B cell (primary cell): Measurements from ENCODE around the gene DISP3. TPM values are rescaled to one million over a fixed set of nuclear protein-coding genes. Genes with fewer than 3 reads are reported as not detected.

Source experiments
- ATAC-seq: fragments of 200-7000 bp; cut with Tn5 transposase; one replicate; pipeline ENCODE4 v1.10.0; 2021; ENCODE audit warnings: low read depth, mild to moderate bottlenecking, moderate number of reproducible peaks, moderate library complexity
- CTCF ChIA-PET: fragments of 350-600 bp; sonication (Branson Sonifier 250); formaldehyde crosslinking; loops from one replicate; lab custom pipeline; 2021; ENCODE audit warnings: antibody characterized with exemption, inconsistent platforms; lab: Charles Lee
- POLR2A ChIA-PET: fragments of 350-600 bp; sonication (Branson Sonifier 250); formaldehyde crosslinking; loops from one replicate; lab custom pipeline; 2021; ENCODE audit warnings: antibody characterized with exemption; lab: Charles Lee
- DNase-seq: peaks from one replicate; pipeline ENCODE4 v3.0.0; 2013
- H2AFZ ChIP-seq: 2 replicates; pipeline ENCODE4 v1.6.1; 2012; ENCODE audit warnings: mild to moderate bottlenecking, low read depth, low read length; ENCODE audit not compliant: insufficient read depth, poor library complexity, severe bottlenecking
- H3K27ac ChIP-seq, 2 donors: 1 replicate in 1 of 2; 2 replicates in 1 of 2; pipeline ENCODE4 v1.5.1; 2012 to 2013; ENCODE audit warnings: low read length in 2 of 2, mild to moderate bottlenecking in 2 of 2, moderate library complexity in 1 of 2
- H3K27me3 ChIP-seq, 4 experiments: fragments of 200-600 bp in 1 of 4; sonication (generic) in 1 of 4; replicated peaks in 1 of 4; 1 replicate in 2 of 4; 2 replicates in 2 of 4; pipeline versions ENCODE4 v1.6.1 to v1.7.0; 2013 to 2016; ENCODE audit warnings: low read length in 3 of 4, mild to moderate bottlenecking in 2 of 4, mixed read lengths in 1 of 4, moderate library complexity in 1 of 4; ENCODE audit not compliant: insufficient read depth in 4 of 4, control insufficient read depth in 3 of 4; ENCODE audit errors: control extremely low read depth in 1 of 4
- H3K36me3 ChIP-seq, 2 experiments: replicated peaks in 1 of 2; 1 replicate in 1 of 2; 2 replicates in 1 of 2; pipeline versions ENCODE4 v1.6.1 to v1.7.1; 2013; ENCODE audit warnings: low read length in 1 of 2; ENCODE audit not compliant: insufficient read depth in 2 of 2, control insufficient read depth in 1 of 2; ENCODE audit errors: control extremely low read depth in 1 of 2, extremely low read depth in 1 of 2
- H3K4me1 ChIP-seq, 2 donors: fragments of 200-600 bp in 1 of 2; sonication (generic) in 1 of 2; 1 replicate in 1 of 2; 2 replicates in 1 of 2; pipeline versions ENCODE4 v1.5.1 to v1.6.1; 2013 to 2017; ENCODE audit warnings: low read length in 2 of 2; ENCODE audit not compliant: control insufficient read depth in 2 of 2, insufficient read depth in 2 of 2
- H3K4me2 ChIP-seq: replicated peaks from 2 replicates; pipeline ENCODE3; 2012; ENCODE audit warnings: mild to moderate bottlenecking, low read depth, low read length; ENCODE audit not compliant: poor library complexity, severe bottlenecking
- H3K4me3 ChIP-seq, 5 experiments: fragments of 200-600 bp in 1 of 5; sonication (generic) in 1 of 5; 1 replicate in 3 of 5; 2 replicates in 2 of 5; pipeline versions ENCODE4 v1.5.1 to v1.7.0; 2011 to 2016; ENCODE audit warnings: low read length in 4 of 5, mild to moderate bottlenecking in 4 of 5, low read depth in 2 of 5, control low read depth in 1 of 5, moderate library complexity in 1 of 5; ENCODE audit not compliant: insufficient read depth in 1 of 5; ENCODE audit errors: control extremely low read depth in 1 of 5, extremely low read depth in 1 of 5
- H3K79me2 ChIP-seq: fragments of 200-600 bp; sonication (generic); one replicate; pipeline ENCODE4 v1.6.0; 2016; ENCODE audit warnings: low read length; ENCODE audit not compliant: control insufficient read depth, insufficient read depth
- H3K9ac ChIP-seq: fragments of 200-600 bp; sonication (generic); 2 replicates; pipeline ENCODE4 v1.6.1; 2017; ENCODE audit warnings: mild to moderate bottlenecking, low read length, moderate library complexity
- H3K9me3 ChIP-seq, 3 donors: one replicate each; pipeline versions ENCODE4 v1.6.1 to v1.7.1; 2013; ENCODE audit warnings: low read length in 2 of 3; ENCODE audit not compliant: control insufficient read depth in 2 of 3, insufficient read depth in 1 of 3; ENCODE audit errors: control extremely low read depth in 1 of 3
- H4K20me1 ChIP-seq: 2 replicates; pipeline ENCODE4 v1.6.0; 2012; ENCODE audit warnings: mild to moderate bottlenecking, low read length; ENCODE audit not compliant: insufficient read depth, control insufficient read depth, poor library complexity, severe bottlenecking
- H3K27ac Mint-ChIP-seq: one replicate; pipeline ENCODE4 v1.8.0; 2021; ENCODE audit warnings: mixed read lengths
- H3K27me3 Mint-ChIP-seq: one replicate; pipeline ENCODE4 v1.8.0; 2021; ENCODE audit warnings: mixed read lengths
- H3K4me1 Mint-ChIP-seq: one replicate; pipeline ENCODE4 v1.8.0; 2021; ENCODE audit warnings: mixed read lengths
- H3K4me3 Mint-ChIP-seq: one replicate; pipeline ENCODE4 v1.8.0; 2021; ENCODE audit warnings: mixed read lengths
- H3K9me3 Mint-ChIP-seq: one replicate; pipeline ENCODE4 v1.8.0; 2022; ENCODE audit warnings: mixed read lengths; ENCODE audit not compliant: insufficient read depth
- EZH2 ChIP-seq: IDR thresholded peaks from 2 replicates; pipeline ENCODE4 v1.6.1; 2012; ENCODE audit warnings: borderline replicate concordance, low read depth, mild to moderate bottlenecking, moderate library complexity, low read length; ENCODE audit not compliant: insufficient read depth, poor library complexity, severe bottlenecking
- WGBS: methylation state at CpG from one replicate; pipeline ENCODE4 v1.1.5; 2013; ENCODE audit warnings: missing lambda C conversion rate; ENCODE audit not compliant: insufficient coverage; 5-methylcytosine and 5-hydroxymethylcytosine counted together
- intact Hi-C: fragments of 100-400 bp; cut with micrococcal nuclease; formaldehyde crosslinking; loops from one replicate; pipeline ENCODE4 v1.10.0; 2022
- polyA plus RNA-seq: library from polyadenylated mRNA; depleted of rRNA; stranded (reverse); fragments of >200 nt; gene quantifications from 2 replicates; pipeline ENCODE4 v1.2.3, GENCODE V29; 2012
- total RNA-seq, 2 donors: library from RNA; stranded (reverse); fragments of 120-200 nt in 1 of 2; gene quantifications; 1 replicate in 1 of 2; 2 replicates in 1 of 2; pipeline versions ENCODE4 v1.2.3 to v1.2.4, GENCODE V29; 2013 to 2022
- TF ChIP-seq, protein P1 (sequence below): fragments of 200-600 bp; IDR thresholded peaks from one replicate; pipeline ENCODE4 v1.8.0; 2022; ENCODE audit warnings: antibody characterized with exemption, mild to moderate bottlenecking

Gene DISP3
- total and polyA plus RNA-seq, 2 donors (not counting 1 experiment from before 2014, with no cell fraction given), result 0.25 to 1.6 TPM

DNA sequence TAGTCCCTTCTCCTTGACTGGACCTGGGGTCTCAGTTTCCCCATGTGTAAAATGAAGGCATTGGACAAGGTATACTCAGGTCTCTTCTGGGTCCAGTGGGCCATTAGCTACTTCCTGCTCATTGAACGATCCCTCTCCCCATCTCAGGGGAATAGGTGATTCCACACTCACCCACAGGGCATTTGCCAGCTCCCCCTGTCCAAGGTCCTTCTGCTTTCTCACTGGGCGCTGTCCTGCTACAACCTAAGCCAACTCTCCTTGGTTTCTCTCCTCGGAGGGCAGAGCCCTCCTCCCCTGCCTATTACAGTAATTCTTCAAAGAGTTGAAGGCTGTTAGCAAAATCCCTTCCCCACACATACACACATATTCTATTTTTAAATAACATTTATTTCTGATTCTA is 16.6 kb downstream of the DISP3 start:
- intact Hi-C loops, result no loop called here
- H3K36me3 ChIP-seq, result no peaks in the 10 kb centered on the region
- WGBS, result 69% methylated on average over 2 of the region's 3 CpGs

DNA sequence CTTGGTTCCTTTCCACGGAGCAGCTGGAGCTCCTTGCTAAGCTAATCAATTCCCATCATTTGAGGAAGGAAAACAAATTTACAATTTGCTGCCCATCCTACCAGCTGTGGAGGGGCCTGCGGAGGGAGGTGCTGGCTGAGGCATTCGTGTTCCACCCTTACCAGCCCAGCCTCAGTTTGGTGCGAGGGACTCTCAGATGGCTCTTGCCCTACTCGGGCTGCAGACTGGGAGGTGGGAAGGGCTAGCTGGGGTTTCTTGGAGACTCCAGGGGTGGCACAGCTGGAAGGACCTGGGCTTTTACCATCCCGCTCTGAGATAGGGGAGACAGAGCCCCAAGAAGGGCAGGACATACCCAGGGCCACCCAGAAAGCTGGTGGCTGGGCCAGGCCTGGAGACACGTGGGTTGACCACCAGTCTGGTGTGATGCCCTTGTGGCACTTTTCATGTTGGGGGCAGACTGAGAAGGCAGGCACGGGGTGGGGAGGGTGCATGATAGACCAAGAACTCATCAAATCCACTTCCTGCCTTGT is 17.7 kb downstream of the DISP3 start:
- intact Hi-C loops, result no loop called here
- 77% methylated on average over 6 of the region's 8 CpGs for WGBS
- no peaks in the 10 kb centered on the region for H3K4me1 ChIP-seq

More for the DNA sequence above, 16.6 kb downstream of the DISP3 start:
- H2AFZ ChIP-seq, result no peak overlapping the region
- no peak overlapping the region for H3K9ac ChIP-seq
- no peak for ATAC-seq
- H3K27ac ChIP-seq, result no peak overlapping the region
- peaks cover 0 to 2% (median under 1%) of the 10 kb centered on the region in 4 experiments for H3K27me3 ChIP-seq
- POLR2A ChIA-PET, result no interaction called here
- CTCF ChIA-PET, result no interaction called here
- peaks cover 26% of the 10 kb centered on the region for H3K27me3 Mint-ChIP-seq
- no peaks in the 10 kb centered on the region for H3K4me1 ChIP-seq
- H3K4me3 ChIP-seq, result no peak overlapping the region
- H3K79me2 ChIP-seq, result no peaks in the 10 kb centered on the region
- no peak overlapping the region for H3K4me3 Mint-ChIP-seq
- no peak overlapping the region for H3K4me2 ChIP-seq
- H4K20me1 ChIP-seq, result no peaks in the 10 kb centered on the region
- TF ChIP-seq EZH2, result no peak
- TF ChIP-seq, protein P1, sequence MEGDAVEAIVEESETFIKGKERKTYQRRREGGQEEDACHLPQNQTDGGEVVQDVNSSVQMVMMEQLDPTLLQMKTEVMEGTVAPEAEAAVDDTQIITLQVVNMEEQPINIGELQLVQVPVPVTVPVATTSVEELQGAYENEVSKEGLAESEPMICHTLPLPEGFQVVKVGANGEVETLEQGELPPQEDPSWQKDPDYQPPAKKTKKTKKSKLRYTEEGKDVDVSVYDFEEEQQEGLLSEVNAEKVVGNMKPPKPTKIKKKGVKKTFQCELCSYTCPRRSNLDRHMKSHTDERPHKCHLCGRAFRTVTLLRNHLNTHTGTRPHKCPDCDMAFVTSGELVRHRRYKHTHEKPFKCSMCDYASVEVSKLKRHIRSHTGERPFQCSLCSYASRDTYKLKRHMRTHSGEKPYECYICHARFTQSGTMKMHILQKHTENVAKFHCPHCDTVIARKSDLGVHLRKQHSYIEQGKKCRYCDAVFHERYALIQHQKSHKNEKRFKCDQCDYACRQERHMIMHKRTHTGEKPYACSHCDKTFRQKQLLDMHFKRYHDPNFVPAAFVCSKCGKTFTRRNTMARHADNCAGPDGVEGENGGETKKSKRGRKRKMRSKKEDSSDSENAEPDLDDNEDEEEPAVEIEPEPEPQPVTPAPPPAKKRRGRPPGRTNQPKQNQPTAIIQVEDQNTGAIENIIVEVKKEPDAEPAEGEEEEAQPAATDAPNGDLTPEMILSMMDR, result no peak
- no peak for DNase-seq
- no peak overlapping the region for H3K27ac Mint-ChIP-seq
- peaks cover 0 to 10% (median 4%) of the 10 kb centered on the region in 3 donors for H3K9me3 ChIP-seq
- H3K4me1 Mint-ChIP-seq, result no peaks in the 10 kb centered on the region
- peaks cover 4% of the 10 kb centered on the region for H3K9me3 Mint-ChIP-seq

More for the DNA sequence above, 17.7 kb downstream of the DISP3 start:
- Histone ChIP-seq H3K27ac (no peak overlapping the region), H3K4me3 (no peak overlapping the region), H4K20me1 (no peaks in the 10 kb centered on the region), H3K79me2 (no peaks in the 10 kb centered on the region), H3K36me3 (no peaks in the 10 kb centered on the region), H3K9me3 (peaks cover 0 to 19% (median 4%) of the 10 kb centered on the region in 3 donors), H2AFZ (no peak overlapping the region), H3K27me3 (peaks cover 0 to 10% (median 2%) of the 10 kb centered on the region in 4 experiments), H3K9ac (no peak overlapping the region), H3K4me2 (no peak overlapping the region)
- ChIA-PET CTCF (no interaction called here), POLR2A (no interaction called here)
- Mint-ChIP-seq H3K9me3 (peaks cover 4% of the 10 kb centered on the region), H3K27ac (no peak overlapping the region), H3K4me1 (no peaks in the 10 kb centered on the region), H3K27me3 (peaks cover 32% of the 10 kb centered on the region), H3K4me3 (no peak overlapping the region)
- no peak for DNase-seq
- ATAC-seq, result no peak
- TF ChIP-seq, protein P1, result no peak
- no peak for TF ChIP-seq EZH2
